Left kidney (tissue), 2 donors: ENCODE measurements around the gene TXN2. TPM values are rescaled to one million over a fixed set of nuclear protein-coding genes. Genes with fewer than 3 reads are reported as not detected.

Experiments
- DNase-seq: peaks from one replicate; pipeline ENCODE4 v3.0.0-alpha.2; 2013
- polyA plus RNA-seq: library from polyadenylated mRNA; unstranded; fragments of 120-200 nt; gene quantifications from one replicate; pipeline ENCODE4 v1.2.1, GENCODE V29; 2013; ENCODE audit not compliant: insufficient read length

The TXN2 gene
- polyA plus RNA-seq, 1 donor = 110 TPM

DNA sequence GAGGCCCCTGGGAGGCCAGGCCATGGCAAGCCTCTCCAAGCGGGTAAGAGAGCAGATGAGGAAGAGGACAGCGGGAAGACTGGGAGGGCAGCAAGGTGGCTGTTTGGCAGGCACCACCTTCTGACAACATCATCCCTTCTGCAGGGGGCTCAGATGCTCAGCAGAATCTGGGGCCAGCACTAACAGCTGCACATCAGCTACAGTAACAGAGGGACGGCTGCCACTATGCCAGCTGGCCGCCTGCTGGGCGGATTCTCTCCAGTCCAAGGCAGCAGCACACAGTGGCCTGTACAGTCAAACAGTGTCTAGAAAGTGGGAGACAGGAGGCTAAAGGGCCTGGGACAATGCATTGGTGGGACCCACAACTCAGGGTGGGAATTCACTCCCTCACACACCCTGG is 10.7 kb upstream of the TXN2 start:
- no peak for DNase-seq

DNA sequence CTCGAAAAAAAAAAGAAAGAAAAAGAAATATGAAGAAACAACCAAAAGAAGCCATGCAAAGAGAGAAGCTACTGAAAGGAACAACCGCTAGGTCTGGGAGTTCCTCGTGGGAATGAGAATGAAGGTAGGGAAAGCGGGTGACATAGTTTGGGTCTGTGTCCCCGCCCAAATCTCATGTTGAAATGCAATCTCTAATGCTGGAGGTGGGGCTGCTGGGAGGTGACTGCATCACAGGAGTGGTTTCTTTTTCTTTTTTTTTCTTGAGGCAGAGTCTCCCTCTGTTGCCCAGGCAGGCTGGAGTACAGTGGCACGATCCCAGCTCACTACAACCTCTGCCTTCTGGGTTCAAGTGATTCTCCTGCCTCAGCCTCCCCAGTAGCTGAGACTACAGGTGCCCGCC is 9.7 kb upstream of the TXN2 start:
- DNase-seq = no peak

DNA sequence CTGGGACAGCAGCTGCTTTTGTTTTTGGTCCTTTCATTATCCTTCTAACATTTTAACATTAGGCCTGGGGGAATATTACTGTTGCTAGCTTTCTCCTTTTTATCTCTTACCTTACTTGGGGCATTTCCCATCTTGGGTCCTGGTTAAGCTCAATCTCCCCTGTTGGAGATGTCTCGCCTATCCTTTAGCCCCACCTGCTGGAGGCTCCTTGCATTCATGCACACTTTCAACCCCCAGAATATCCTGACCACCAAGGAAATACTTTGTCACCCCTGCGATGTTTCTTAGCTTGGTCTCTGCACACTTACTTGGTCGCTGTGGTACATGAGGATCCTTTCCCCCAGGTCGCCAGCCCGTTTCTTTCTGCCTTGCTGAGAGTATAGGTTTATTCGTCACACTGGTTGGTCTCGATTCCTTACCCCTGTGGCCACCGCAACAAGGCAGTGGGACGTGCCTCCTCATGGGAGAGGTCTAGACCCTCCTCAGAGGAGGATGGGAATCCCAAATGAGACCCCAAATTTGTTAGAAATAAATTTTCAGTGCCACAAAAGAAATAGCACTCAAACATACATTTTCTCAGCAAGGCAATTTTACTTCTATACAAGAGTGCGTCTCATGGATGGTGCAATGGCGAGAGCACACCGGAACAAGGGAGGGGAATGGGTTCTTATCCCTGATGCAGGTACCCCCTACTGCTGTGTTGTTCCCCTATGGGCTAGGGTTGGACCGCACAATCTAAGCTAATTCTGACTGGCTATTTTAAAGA is 5.4 kb upstream of the TXN2 start:
- no peak for DNase-seq

DNA sequence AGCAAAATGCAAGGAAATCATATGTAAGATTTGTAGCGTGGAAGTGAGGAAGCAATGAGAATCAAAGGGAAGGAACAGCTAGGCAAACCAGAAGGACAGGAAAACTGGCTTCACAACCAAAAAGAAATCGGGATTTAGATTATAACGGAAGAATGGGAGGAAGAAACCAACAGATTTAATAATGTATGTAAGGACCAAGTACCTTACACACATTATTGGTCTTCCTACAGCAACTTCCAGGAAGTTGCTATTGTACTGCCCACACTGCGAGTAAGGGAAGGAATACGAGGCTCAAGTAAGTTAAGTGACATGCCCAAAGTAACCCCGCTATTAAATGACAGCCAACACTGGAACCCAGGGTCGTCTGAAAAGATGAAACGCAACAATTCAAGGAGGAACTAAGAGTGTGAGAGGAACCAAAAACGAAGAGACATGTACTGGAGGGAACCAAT is 473 bp downstream of the TXN2 start:
- no peak for DNase-seq

DNA sequence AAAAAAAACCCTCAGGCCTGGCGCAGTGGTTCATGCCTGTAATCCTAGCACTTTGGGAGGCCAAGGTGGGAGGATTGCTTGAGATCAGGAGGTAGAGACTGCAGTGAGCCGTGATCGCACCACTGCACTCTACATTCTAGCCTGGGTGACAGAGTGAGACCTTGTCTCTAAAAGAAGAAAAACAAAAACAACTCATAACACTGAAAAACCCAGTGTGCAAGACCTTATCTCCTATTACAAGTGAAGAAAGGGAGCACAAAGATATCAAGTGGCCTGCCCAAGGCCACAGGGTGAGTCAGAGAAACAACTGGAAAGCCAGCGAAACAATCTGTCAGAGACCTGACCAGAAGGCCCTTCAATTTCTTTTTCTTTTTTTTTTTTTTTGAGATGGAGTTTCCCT is 2.5 kb downstream of the TXN2 start:
- no peak for DNase-seq

DNA sequence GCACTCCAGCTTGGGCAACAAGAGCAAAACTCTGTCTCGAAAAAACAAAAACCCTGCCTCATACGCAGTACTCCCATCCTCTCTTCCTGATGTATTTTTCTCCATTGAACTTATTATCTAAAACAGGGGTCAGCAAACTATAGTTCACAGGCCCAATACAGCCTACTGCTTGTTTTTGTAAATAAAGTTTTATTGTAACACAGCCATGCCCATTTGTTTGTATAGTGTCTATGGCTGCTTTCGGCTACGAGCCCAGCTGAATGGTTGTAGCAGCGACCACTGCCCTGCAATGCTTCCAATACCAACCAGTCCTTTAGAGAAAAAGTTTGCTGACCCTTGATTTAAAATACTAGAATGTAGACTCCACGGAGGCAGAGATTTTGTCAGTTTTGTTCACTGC is 6.1 kb downstream of the TXN2 start:
- DNase-seq = no peak

DNA sequence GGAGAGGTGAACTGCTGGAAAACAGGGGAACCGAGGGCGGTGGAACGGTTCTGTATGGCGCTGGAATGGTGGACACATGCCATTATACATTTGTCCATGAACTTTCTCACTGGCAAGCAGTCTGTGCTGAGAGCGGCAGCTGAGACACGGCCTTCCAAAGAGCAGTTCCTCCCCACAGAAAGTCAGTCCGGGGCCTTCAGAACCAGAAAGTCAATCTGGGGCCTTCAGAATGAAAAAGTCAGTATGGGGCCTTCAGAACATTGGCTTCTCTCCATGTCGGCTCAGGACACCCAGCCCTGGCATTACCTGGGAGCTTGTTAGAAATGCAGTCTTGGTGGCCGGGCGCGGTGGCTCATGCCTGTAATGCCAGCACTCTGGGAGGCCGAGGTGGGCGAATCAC is 8.8 kb downstream of the TXN2 start:
- no peak for DNase-seq

DNA sequence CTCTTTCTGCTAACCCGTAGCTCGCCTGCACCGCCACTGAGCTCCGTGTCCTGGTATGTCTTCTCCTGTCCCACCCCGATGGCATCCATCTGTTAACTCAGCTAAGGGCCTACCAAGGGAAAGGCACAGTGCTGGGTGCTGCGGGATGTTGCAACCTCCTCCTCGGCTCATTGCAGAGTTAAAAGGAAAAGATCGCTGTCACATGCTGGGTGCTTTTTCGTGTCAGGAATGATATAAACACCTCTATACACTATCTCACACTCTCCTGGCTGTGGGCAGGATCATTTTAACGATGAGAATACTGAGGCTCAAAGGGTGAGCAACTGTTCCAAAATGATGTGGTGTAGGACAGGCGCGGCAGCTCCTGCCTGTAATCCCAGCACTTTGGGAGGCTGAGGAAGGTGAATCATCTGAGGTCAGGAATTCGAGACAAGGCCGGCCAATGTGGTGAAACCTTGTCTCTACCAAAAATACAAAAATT is 10.1 kb downstream of the TXN2 start:
- no peak for DNase-seq

DNA sequence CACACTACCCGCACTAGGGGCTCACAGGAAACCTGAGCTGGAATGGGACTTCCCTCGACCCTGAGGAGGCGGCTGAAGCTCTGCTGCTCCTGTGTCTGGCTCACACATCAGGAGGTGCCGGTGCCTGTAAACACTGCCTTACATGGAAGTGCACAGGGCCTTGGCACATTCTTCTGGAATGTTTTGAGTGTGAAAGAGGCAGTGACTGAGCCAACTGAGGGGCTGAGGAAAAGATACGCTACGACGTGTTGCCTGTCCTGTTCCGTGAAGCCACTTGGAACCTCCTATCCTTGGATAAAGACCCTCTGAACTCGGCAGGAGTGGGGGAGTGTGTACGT is 10.5 kb downstream of the TXN2 start:
- DNase-seq = no peak

DNA sequence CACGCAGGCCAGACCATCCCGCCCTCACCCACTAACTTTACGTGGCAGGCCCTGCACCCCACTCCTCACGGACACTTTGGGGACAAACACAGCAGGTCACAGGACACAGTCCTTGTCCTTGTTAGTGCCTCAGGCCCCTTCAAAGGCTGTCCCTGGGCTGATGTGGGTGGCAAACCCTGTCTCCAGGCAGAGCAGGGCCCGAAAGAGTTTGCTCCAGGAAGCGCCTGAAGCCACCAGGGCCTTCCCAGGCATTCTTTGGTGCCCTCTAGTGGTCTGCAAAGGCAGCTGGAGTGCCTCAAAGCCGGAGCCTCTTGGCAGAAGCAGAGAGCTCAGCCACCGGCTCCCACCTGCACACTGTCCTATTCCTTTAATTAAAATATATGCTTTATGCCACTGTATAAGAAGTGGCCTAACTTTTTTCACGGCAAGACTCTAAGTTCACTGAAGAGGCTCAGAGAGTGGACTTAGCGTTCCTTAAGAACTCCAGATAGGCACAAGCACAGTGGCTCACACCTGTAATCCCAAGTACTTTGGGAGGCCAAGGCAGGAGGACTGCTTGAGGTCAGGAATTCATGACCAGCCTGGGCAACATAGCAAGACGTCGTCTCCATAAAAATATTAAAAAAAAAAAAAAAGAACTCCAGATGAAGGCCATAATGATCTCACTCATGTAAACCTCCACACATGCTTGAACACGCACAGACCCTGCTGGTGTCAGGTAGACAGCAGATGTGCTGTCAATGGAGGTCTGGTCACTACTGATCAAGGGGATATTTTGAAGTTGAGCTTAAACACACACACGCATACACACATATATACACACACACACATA is 11.1 kb downstream of the TXN2 start:
- DNase-seq = peak; percentile 85

DNA sequence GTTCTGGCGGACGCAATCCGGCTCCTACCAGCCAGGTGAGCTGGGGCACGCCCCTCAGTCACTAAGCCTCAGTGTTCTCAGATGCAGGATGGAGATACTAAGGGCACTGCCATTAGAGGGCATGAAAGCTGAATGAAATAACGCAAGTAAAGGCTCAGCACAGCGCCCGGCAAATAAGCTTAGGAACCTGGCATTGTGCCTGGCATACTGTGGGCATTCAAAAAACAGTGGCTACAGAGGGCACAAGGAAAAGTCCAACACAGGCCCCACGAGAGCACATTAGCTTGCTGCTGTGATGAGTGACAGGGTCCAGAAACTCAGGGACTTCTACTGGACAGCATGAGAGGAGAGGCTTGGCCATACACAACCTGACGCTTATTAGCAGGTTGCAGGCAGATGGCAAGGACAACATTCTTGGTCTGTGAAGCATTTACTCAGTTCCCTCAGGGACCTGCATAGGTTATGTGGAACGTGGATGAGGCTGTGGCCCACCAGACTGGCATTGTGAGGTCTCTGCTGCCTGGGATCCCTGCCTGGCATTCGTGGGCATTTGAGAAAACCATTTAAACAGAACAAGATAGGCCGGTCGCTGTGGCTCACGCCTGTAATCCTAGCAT is 12.2 kb downstream of the TXN2 start:
- no peak for DNase-seq

DNA sequence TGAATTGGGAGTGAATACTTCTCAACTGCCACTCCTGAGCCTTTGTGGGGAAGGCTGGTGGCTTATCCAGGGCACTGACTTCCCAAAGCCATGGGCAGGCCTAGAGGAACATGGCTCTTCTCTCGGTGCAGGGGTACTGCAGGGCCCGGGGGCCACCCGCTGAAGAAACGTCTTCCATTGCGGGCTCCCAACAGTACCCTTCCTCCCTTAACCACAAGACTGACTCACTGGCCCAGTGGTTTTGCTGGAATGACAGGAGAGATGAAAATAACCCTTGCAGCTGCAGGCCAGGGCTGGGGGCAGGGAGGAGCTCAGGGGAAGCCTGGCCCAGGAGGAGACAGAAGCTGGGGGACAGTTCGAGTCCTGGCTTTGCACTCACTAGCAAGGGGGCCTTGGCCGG is 13.5 kb downstream of the TXN2 start:
- DNase-seq = no peak

DNA sequence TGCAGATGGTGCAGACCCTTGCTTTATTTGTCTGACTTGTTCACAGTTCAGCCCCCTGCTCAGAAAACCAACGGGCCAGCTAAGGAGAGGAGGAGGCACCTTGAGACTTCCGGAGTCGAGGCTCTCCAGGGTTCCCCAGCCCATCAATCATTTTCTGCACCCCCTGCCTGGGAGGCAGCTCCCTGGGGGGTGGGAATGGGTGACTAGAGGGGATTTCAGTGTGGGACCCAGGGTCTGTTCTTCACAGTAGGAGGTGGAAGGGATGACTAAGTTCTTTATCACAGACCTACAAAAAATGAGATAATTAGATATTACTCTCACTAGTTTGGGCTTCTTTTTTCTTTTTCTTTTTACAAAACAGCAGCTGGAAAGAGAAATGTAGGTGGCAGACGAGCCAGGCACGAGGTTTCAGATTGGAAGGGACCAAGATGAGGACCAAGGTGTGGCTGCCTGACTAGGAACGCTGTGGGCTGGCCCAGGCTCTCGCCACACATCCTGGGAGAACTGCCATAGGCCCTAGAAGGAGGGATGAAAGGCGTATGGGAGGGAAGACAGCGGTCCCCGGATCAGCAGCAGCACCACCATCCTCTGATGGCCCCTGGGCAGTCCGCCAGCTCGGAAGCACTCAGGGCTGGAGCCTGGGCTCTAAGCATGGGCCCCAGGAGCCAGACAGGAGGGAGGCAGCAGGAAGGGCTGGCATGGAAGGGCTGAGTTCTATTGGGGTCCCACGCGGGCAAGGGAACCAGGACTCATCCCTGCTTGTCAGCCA is 14.2 kb downstream of the TXN2 start:
- no peak for DNase-seq

DNA sequence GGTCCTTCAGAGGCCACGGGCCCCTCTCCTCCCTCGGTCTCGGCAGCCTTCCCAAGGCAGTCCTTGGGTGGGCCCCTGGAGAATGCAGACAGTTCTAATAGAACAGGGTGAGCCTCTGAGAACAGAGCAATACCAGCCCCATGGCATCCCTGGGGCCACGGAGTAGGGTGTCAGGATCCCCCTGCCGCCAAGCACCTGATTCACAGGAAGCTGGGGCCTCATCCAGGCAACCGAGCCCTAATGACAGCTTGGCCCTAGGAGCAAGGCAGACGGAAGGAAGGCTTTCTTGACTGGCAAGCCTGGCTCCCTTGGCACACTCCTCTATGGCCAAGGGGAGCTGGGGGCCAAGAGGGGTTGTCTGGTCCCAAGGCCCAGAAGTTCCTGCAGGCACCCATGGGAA is 15.2 kb downstream of the TXN2 start:
- DNase-seq = no peak

DNA sequence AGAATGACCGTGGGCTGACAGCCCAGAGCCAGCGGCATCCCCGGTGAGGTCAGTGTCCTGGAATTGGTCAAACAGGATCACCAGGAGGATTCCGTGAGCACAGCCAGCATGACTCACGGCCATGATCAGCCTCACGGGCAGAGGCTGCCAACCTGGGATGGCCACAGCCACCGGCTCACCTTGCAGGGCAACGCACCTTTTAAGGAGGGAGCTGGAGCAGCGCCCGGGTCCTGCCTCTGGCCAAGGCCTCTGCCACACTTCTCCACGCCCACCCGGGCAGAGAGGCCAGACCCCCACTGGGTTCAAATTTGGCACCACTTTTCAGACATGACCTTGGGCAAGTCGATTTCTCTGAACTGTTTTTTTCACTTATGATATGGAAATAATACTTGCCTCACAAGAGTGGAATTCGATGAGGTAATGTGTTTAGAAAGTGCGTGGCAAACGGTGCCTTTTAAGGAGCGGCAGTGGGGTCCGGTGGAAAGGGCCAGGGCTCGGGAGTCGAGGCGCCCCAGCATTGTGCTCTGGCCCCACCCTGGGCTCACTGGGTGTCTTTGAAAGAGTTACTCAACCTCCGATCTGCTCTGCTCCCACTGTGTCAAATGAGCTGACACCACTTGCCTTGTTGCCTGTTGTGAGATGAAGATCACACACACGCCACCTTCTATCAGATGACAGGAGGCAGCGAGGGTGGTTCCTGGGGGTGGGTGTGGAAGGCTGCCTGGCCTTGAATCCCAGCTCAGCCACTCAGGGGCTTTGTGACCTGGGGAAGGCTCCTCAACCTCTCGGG is 16.0 kb downstream of the TXN2 start:
- DNase-seq = no peak

DNA sequence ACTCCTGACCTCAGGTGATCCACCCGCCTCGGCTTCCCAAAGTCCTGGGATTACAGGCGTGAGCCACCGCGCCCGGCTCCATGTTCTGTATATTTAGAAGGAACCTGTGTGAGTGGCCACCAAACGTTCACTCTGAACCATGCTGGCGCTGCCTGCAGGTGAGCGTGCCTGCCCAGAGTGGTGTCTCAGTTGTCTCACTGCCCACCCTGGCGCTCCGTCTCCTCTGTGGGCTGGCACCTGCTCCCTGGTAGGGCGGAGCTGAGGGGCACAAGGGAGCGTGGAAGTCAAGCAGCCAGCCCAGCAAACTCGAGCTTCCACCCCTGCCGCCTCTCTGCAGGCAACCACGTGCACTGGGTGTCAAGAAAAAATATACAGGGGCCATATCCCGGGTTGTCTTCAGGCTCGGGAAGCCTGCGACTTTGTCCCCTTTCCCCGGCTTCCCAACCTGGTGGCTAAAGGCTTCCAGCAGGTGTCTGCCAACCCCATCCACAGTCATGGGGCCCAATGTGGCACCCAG is 16.7 kb downstream of the TXN2 start:
- no peak for DNase-seq

DNA sequence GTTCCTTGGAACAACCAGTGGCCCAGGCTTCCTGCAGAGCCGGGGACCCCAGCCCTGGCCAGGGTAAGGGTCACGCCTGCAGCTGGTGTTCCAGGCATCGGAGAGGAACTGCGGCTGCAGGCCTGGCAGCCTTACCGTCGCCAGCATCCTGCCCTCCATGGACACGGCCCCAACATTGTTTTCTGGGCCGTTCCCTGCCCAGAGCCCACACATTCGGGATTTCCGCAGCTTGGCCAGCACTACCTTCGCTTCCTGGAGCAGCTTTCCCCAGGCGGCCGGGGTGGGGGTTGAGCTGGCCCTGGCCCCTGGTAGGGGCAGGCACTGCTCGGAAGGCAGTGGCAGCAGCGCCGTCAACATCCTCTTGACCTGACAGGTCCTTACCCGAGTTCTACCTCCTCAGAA is 17.7 kb downstream of the TXN2 start:
- DNase-seq = no peak

DNA sequence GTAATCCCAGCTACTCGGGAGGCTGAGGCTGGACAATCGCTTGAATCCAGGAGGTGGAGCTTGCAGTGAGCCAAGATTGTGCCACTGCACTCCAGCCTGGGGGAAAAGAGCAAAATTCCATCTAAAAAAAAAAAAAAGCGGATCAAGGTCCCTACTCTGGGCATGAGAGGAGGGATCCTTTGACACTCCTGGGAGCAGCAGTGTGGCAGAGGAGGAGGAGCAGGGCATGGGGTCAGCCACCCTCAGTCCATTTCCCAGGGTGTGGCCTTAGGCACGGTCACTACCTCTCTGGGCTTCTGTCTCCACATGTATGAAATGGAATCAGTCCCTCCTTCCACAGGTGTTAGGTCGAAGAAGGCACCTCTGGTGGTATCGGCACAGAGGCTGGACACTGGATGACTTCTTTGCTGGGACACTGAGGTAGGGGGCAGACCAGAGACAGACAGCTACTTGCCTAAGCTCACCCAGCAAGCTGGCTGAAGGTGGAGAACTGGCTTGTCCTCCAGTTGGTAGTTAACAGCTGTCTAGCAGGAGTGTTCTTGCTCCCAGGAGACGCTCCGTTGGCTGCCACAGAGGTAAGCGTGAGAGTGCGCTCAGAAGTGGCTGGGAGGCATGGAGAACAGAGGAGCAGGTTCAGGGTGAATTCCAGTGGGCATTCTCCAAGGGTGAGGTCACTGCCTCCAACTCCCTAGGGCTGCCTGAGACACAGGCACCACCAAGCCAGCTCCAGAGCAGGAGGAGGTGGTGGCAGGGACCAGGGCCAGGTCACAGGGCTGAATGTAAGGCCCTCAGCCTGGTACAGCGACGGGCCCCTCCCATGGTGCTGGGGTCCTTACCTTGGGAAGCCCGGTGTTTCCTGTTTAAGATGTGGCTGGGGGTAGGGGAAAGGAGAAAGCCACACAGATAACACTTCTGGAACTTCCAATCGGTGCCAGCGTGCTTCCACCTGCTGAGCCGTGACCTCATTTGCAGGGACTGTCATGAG is 19.5 kb downstream of the TXN2 start:
- peak; percentile 82 for DNase-seq

DNA sequence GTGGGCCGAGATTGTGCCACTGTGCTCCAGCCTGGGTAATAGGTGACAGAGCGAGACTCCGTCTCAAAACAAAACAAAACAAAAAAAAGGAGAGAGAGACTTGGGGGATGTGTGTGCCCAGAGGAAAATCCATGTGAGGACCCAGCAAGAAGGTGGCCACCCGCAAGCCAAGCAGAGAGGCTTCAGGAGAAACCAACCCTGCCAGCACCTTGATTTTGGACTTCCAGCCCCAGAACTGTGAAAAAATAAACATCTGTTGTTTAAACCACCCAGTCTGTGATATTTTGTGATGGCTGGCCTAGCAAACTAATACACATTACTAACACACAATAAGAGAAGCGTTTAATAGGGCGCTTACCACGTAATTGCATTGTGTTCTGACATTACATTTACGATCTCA is 21.2 kb downstream of the TXN2 start:
- no peak for DNase-seq
